Measurements from ENCODE around the gene KRT2. TPM values are rescaled to one million over a fixed set of nuclear protein-coding genes. Genes with fewer than 3 reads are reported as not detected.

The KRT2 gene
- total RNA-seq, 1 experiment from 2014 or later: not detected

DNA sequence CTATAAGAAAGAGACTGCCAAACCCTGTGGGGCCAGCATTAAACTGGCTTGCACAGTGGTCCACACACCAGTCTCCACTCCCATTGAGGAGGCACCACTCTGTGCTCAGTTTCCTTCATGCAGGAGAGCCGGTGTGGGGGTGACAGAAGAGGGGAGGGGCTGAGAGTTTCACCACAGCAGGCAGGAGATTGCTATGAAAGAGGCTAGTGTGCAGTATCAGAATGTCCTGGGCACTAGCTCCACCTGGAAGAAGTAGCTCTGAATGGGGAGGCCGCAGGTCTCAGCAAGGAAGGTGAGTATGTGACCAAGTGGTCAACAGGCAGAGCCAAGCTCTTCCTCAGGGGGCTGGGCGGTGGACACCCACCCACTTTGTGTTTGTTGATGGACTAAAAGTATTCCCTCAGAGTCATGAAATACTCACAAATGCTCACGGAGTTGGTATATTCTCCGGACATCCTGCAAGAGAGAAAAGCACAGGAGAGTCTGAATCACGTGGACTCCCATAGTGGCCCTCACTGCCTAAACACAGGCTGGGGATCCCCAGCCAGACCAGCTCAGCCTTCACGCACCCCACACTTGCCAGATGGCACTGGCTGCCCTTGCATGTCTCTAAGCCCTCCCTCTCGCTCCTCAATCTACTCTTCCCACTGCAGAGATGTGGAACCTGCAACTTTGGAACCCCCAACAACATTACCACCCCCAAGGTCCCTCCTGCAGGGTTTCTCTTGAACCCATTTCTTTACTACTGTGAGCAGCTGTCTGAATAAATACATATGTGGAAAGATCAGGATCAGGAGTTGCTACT lies 43.0 kb downstream of the KRT2 start:
- no peak for DNase-seq (ENCODE audit: low spot score)

GRCh38 chr12:52608161-52608560 lies 43.9 kb downstream of the KRT2 start:
- in situ Hi-C loops (cut with HindIII; ENCODE audit: low sequenced_read_pairs): no loop called here
- DNase-seq (ENCODE audit: low spot score): no peak

More for the DNA sequence above, 43.0 kb downstream of the KRT2 start:
- in situ Hi-C loops (cut with HindIII; ENCODE audit: low sequenced_read_pairs): no loop called here

GRCh38 chr12:52607314-52607713 lies 44.7 kb downstream of the KRT2 start:
- DNase-seq (ENCODE audit: low spot score): no peak
- in situ Hi-C loops (cut with HindIII; ENCODE audit: low sequenced_read_pairs): no loop called here

DNA sequence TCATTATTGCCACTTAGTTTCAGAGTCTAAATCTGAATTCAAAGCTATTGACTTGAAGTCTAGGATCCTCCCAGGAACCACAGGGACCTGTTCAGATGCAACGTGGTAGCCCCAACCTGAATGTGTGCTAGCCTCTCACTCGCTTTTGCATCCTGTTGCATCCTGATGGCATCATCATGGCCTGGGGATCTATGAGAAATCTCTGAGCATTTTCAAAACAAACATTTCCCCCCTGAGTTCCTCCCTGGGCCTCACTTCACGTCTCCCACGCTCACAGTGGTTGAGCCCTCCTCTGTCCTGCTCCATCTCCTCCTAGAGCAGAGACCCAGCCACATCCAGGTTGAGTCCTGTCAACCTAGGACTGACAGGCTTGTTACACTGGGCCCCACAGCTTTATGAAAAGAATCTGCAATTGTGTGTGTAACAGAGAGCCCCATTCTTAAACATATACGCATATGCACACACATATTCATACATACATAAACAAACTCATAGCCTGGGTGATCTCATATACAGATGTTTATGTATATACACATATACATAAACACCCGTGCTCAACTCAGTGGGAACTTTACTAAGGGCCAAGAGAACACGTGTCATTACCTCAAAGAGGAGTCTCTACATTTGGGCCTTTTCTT lies 45.3 kb downstream of the KRT2 start:
- no peak for DNase-seq (ENCODE audit: low spot score)
- in situ Hi-C loops (cut with HindIII; ENCODE audit: low sequenced_read_pairs): no loop called here

- in situ Hi-C loops (cut with HindIII; ENCODE audit: low sequenced_read_pairs): no loop called here
- DNase-seq (ENCODE audit: low spot score): no peak
Observed at GRCh38 chr12:52606096-52606495, 45.9 kb downstream of the KRT2 start.

DNA sequence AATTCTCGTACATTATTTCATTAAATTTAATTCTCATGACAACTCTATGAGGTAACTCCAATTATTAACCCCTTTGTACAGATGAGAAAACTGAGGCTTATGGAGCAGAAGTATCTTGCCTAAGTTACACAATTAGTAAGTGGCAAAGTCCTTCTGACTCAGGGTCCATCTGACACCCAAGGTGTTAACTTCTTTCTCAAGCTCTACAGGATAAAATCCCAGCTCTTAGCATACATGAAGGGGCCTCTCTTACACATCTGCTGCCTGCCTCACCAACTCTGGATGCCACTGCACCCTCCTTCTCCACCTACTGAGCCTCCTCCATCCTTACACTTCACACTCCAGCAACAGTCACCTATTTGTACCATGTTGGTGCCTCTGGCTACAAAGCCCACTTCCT lies 46.5 kb downstream of the KRT2 start:
- DNase-seq (ENCODE audit: low spot score): no peak
- in situ Hi-C loops (cut with HindIII; ENCODE audit: low sequenced_read_pairs): no loop called here

DNA sequence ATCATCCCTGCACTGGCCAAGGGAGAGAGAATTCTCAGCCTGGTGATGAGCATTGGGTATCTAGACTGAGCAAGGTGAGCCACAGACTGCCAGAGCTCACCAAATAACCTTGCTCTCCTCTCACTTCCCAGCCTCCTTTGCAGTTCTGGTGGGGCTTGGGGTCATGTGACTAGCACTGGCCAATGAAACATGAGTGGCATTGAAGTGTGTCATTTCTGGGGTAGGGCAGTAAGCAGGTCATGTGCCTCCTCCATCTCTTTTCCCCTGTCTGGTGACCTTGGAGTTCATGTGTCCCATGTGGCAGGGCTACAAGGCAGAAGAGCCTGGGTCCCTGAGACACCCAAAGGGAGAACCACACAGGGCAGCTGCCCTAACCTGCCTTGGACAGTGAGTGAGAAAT lies 47.2 kb downstream of the KRT2 start:
- no peak for DNase-seq (ENCODE audit: low spot score)
- in situ Hi-C loops (cut with HindIII; ENCODE audit: low sequenced_read_pairs): no loop called here

GRCh38 chr12:52603314-52603713 lies 48.7 kb downstream of the KRT2 start:
- in situ Hi-C loops (cut with HindIII; ENCODE audit: low sequenced_read_pairs): no loop called here
- no peak for DNase-seq (ENCODE audit: low spot score)

- DNase-seq (ENCODE audit: low spot score): no peak
- in situ Hi-C loops (cut with HindIII; ENCODE audit: low sequenced_read_pairs): no loop called here
Observed at GRCh38 chr12:52602552-52602951, 49.5 kb downstream of the KRT2 start.

DNA sequence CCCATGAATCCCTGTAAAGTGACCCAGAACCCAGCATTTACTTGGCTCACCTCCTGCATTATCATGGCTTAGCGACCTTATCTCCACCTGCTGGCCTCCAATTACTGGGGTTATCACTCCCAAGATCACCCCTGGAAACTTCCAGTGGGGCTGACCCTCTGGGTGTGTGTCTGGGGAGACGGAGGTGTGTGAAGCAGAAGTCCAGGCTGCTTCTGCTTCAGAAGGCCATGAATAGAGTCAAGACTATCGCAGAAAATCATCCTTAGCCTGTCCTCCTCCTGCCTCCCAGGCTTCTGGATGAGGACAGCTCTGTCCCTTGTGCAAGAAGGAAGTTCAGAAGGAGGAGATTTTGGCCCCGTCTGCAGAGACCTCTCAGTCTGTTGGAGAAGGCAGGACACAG lies 50.3 kb downstream of the KRT2 start:
- in situ Hi-C loops (cut with HindIII; ENCODE audit: low sequenced_read_pairs): no loop called here
- no peak for DNase-seq (ENCODE audit: low spot score)

DNA sequence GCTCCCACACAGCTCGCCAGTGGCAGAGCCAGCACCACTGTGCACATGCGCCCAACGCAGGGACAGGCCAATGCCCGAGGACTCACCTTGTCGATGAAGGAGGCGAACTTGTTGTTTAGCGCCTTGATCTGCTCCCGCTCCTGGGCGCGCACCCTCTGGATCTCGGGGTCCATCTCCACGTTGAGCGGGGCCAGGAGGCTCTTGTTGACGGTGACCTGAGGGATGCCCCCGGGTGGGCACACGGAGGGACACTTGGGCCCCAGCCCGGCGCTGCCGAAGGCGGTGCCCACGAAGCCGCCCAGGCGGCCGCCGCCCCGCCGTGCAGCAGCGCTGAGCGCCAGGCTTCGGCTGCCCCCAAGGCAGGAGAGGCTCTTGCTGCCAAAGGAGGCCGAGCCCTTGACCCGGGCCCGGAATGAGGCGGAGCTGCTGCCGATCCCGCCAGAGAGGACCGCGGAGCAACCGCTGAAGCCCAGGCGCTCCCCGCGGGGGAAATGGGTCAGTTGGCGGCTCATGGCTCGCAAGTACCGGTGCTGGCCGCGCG lies 51.0 kb downstream of the KRT2 start, which contains the start of gene KRT72:
TSS of gene KRT72 (minus strand) at position 523 of the 541 bp plus-strand sequence. CDS start at position 512, 11 bp downstream.
- no peak for DNase-seq (ENCODE audit: low spot score)
- in situ Hi-C loops (cut with HindIII; ENCODE audit: low sequenced_read_pairs): no loop called here

DNA sequence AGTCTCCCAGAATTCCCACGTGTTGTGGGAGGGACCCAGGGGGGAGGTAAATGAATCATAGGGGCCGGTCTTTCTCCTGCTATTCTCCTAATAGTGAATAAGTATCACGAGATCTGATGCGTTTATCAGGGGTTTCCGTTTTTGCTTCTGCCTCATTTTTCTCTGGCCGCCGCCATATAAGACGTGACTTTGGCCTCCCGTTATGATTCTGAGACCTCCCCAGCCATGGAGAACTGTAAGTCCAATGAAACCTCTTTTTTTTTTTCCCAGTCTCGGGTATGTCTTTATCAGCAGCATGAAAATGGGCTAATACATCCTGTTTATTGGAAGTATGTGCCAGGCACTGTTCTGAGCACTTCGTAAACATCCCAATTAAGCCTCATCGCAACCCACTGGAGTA lies 51.5 kb downstream of the KRT2 start:
- in situ Hi-C loops (cut with HindIII; ENCODE audit: low sequenced_read_pairs): no loop called here
- DNase-seq (ENCODE audit: low spot score): no peak

DNA sequence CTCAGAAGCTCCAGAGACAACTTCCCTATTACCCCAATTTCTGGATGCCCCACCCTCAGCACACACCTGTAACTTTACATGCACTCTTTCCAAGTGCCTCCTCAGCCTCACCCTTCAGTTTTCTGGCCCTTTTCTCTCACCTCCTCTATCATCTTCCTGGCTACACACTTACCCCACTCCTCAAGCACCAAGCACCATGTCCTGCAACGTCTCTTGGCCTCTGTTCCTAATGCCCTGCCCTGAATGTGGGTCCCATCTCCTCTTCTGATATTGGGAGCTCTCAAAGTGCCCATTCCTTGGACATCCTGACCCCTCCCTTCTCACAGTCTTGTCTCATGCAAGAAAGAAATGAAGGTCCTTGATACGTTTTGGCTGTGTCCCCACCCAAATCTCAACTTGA lies 51.9 kb downstream of the KRT2 start:
- DNase-seq (ENCODE audit: low spot score): no peak
- in situ Hi-C loops (cut with HindIII; ENCODE audit: low sequenced_read_pairs): no loop called here

DNA sequence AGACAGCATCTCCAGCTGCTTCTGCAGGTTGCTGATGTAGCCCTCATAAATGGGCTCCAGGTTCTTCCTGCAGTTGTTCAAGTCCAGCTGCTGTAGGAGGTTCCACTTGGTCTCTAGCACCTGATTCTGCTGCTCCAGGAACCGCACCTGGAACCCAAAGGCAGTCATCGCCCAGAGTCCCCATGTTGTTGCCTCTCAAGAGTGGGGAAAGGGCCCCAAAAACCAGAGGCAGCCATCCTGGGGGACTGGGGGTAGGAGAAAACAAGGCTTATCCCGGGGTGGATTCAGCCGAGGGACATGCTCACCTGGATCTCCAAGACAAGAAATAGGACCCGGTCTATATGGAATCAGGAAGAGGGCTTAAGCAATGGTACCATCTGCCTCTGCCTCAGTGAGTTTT lies 53.0 kb downstream of the KRT2 start:
- in situ Hi-C loops (cut with HindIII; ENCODE audit: low sequenced_read_pairs): no loop called here

More for the DNA sequence above, 53.0 kb downstream of the KRT2 start:
- DNase-seq (ENCODE audit: low spot score): no peak

Other genes with a start within 250 kb of the KRT2 start
- gene KRT82, start 245.9 kb downstream of the KRT2 start, total RNA-seq (2014; rRNA removed; shearing (Covaris generic)): not detected in 2 replicates
- gene KRT75, start 217.8 kb downstream of the KRT2 start, total RNA-seq (2014; rRNA removed; shearing (Covaris generic)): 0.20 and 0.43 TPM in 2 replicates
- gene KRT6B, start 200.1 kb downstream of the KRT2 start, total RNA-seq (2014; rRNA removed; shearing (Covaris generic)): not detected in 2 replicates
- gene KRT6C, start 178.4 kb downstream of the KRT2 start, total RNA-seq (2014; rRNA removed; shearing (Covaris generic)): not detected in 2 replicates
- gene KRT6A, start 159.0 kb downstream of the KRT2 start, total RNA-seq (2014; rRNA removed; shearing (Covaris generic)): not detected in 2 replicates
- gene KRT5, start 131.8 kb downstream of the KRT2 start, total RNA-seq (2014; rRNA removed; shearing (Covaris generic)): not detected in 2 replicates
- not detected in 2 replicates for gene KRT71, start 99.1 kb downstream of the KRT2 start, total RNA-seq (2014; rRNA removed; shearing (Covaris generic))
- not detected in 2 replicates for gene KRT74, start 78.4 kb downstream of the KRT2 start, total RNA-seq (2014; rRNA removed; shearing (Covaris generic))
- gene KRT72, start 50.7 kb downstream of the KRT2 start, total RNA-seq (2014; rRNA removed; shearing (Covaris generic)): not detected in 2 replicates
- gene KRT73, start 33.7 kb downstream of the KRT2 start, total RNA-seq (2014; rRNA removed; shearing (Covaris generic)): not detected in 2 replicates
- gene KRT1, start 28.2 kb upstream of the KRT2 start, total RNA-seq (2014; rRNA removed; shearing (Covaris generic)): not detected in 2 replicates
- gene KRT77, start 51.3 kb upstream of the KRT2 start, total RNA-seq (2014; rRNA removed; shearing (Covaris generic)): not detected in 2 replicates
- gene KRT76, start 125.1 kb upstream of the KRT2 start, total RNA-seq (2014; rRNA removed; shearing (Covaris generic)): not detected in 2 replicates
- not detected in 2 replicates for gene KRT3, start 143.9 kb upstream of the KRT2 start, total RNA-seq (2014; rRNA removed; shearing (Covaris generic))
- gene KRT4, start 161.9 kb upstream of the KRT2 start, total RNA-seq (2014; rRNA removed; shearing (Covaris generic)): not detected in 2 replicates
- not detected in 2 replicates for gene KRT79, start 182.1 kb upstream of the KRT2 start, total RNA-seq (2014; rRNA removed; shearing (Covaris generic))
- gene KRT78, start 196.8 kb upstream of the KRT2 start, total RNA-seq (2014; rRNA removed; shearing (Covaris generic)): 0.61 TPM in 1 of 2 replicates, not detected in the other